Measurements from ENCODE around the gene CNTN4.

CNTN4 gene

DNA sequence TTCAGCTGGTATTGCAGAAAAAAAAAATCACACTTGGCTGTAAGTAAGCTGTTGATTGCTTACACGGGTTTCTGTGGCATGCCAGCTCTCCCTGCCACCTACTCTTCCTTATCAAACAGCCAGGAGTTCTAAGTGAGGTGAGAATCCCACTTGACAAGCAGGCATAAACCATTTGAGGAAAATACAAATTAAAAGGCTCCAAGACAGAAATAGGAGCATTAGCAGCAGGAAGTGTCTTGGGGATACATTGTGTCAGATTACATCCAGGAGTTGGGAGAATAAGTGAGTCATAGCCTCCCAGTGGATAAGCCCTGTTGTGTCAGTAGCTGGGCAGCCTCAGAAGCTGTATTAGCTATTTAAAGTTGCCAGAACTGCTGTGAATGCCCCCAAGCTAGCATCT lies 256.0 kb downstream of the CNTN4 start:
- H3K9me3 ChIP-seq (replicated peaks; ENCODE audit: insufficient read depth, low read length), result no peaks in the 10 kb centered on the region
- H3F3A ChIP-seq (ENCODE audit: insufficient read depth, low read length), result no peaks in the 10 kb centered on the region
- no peaks in the 10 kb centered on the region for H3K36me3 ChIP-seq (replicated peaks; ENCODE audit: insufficient read depth, low read length)
- H3K4me3 ChIP-seq (ENCODE audit: low read length), result no peak overlapping the region
- H3K27me3 ChIP-seq (replicated peaks; ENCODE audit: insufficient read depth, low read length), result no peaks in the 10 kb centered on the region
- H3K4me2 ChIP-seq (ENCODE audit: low read depth, low read length), result no peak overlapping the region
- no peak for DNase-seq
- no peaks in the 10 kb centered on the region for H3K4me1 ChIP-seq (ENCODE audit: low read length)
- H3K9ac ChIP-seq (ENCODE audit: low read length), result no peak overlapping the region
- no peaks in the 10 kb centered on the region for H3K9me2 ChIP-seq (replicated peaks; ENCODE audit: insufficient read depth, low read length)
- H3K27ac ChIP-seq (ENCODE audit: low read length), result no peak overlapping the region
- no peaks in the 10 kb centered on the region for H4K20me1 ChIP-seq (ENCODE audit: insufficient read depth, low read length)
- H3K79me2 ChIP-seq (ENCODE audit: low read length), result no peaks in the 10 kb centered on the region
- no peak overlapping the region for H2AFZ ChIP-seq (ENCODE audit: low read length)
- TF ChIP-seq EZH2 (optimal IDR thresholded peaks at IDR 0.05; ENCODE audit: low read depth, low read length) (no peak), EZH2phosphoT487 (IDR thresholded peaks at IDR 0.05; ENCODE audit: low read length) (no peak)
- TF ChIP-seq, protein P1, sequence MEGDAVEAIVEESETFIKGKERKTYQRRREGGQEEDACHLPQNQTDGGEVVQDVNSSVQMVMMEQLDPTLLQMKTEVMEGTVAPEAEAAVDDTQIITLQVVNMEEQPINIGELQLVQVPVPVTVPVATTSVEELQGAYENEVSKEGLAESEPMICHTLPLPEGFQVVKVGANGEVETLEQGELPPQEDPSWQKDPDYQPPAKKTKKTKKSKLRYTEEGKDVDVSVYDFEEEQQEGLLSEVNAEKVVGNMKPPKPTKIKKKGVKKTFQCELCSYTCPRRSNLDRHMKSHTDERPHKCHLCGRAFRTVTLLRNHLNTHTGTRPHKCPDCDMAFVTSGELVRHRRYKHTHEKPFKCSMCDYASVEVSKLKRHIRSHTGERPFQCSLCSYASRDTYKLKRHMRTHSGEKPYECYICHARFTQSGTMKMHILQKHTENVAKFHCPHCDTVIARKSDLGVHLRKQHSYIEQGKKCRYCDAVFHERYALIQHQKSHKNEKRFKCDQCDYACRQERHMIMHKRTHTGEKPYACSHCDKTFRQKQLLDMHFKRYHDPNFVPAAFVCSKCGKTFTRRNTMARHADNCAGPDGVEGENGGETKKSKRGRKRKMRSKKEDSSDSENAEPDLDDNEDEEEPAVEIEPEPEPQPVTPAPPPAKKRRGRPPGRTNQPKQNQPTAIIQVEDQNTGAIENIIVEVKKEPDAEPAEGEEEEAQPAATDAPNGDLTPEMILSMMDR (IDR thresholded peaks at IDR 0.05; ENCODE audit: low read length), result no peak

DNA sequence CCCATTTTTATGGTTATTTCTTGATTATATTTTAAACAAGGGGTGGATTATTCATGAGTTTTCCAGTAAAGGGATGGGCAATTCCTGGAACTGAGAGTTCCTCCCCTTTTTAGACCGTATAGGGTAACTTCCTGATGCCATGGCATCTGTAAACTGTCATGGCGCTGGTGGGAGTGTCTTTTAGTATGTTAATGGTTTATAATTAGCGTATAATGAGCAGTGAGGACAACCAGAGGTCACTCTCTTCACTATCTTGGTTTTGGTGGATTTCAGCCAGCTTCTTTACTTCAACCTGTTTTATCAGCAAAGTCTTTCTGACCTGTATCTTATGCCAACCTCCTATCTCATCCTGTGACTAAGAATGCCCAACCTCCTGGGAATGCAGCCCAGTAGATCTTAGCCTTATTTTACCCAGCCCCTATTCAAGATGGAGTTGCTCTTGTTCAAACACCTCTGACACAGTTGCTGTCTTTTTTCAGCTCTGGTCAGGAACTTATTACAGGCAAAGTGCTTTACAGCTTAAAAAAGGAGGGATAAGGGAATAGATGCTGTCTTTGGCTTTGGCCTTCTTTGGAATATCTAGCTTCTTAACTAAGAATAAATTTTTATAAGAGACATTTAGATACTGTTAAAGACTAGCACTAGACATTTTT lies 257.8 kb downstream of the CNTN4 start:
- DNase-seq, result no peak
- Histone ChIP-seq H3K9me3 (replicated peaks; ENCODE audit: insufficient read depth, low read length) (no peaks in the 10 kb centered on the region), H3K4me1 (ENCODE audit: low read length) (no peaks in the 10 kb centered on the region)

DNA sequence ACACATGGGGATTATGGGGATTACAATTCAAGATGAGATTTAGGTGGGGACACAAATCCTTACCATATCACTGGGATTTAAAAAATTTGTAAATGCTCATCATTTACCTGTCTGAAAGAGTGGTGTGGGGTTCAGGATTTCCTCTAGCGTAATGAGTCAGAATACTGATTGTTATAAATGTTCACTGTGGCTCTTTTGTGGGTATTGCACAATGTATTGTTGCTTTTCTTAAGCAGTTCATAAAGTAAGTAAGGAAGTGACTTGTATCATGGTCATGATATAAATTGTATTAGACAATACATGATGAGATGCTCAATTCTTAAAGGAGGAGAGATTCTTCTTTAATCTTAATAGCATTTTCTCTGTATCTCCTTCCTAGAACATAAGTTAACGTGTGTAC lies 262.1 kb downstream of the CNTN4 start:
- Histone ChIP-seq H2AFZ (ENCODE audit: low read length) (no peak overlapping the region), H3K36me3 (replicated peaks; ENCODE audit: insufficient read depth, low read length) (no peaks in the 10 kb centered on the region), H3K4me2 (ENCODE audit: low read depth, low read length) (no peak overlapping the region), H3K4me3 (ENCODE audit: low read length) (no peak overlapping the region), H3K9me2 (replicated peaks; ENCODE audit: insufficient read depth, low read length) (no peaks in the 10 kb centered on the region), H3F3A (ENCODE audit: insufficient read depth, low read length) (no peaks in the 10 kb centered on the region), H3K4me1 (ENCODE audit: low read length) (no peaks in the 10 kb centered on the region), H3K27me3 (replicated peaks; ENCODE audit: insufficient read depth, low read length) (no peaks in the 10 kb centered on the region), H3K9me3 (replicated peaks; ENCODE audit: insufficient read depth, low read length) (no peaks in the 10 kb centered on the region), H3K79me2 (ENCODE audit: low read length) (no peaks in the 10 kb centered on the region), H3K9ac (ENCODE audit: low read length) (no peak overlapping the region), H3K27ac (ENCODE audit: low read length) (no peak overlapping the region), H4K20me1 (ENCODE audit: insufficient read depth, low read length) (no peaks in the 10 kb centered on the region)
- TF ChIP-seq EZH2phosphoT487 (IDR thresholded peaks at IDR 0.05; ENCODE audit: low read length), result no peak
- TF ChIP-seq, protein P1 (IDR thresholded peaks at IDR 0.05; ENCODE audit: low read length), result no peak
- TF ChIP-seq EZH2 (optimal IDR thresholded peaks at IDR 0.05; ENCODE audit: low read depth, low read length), result no peak
- no peak for DNase-seq

More for the DNA sequence above, 257.8 kb downstream of the CNTN4 start:
- Histone ChIP-seq H3K4me2 (ENCODE audit: low read depth, low read length) (no peak overlapping the region), H3K9me2 (replicated peaks; ENCODE audit: insufficient read depth, low read length) (no peaks in the 10 kb centered on the region), H3K79me2 (ENCODE audit: low read length) (no peaks in the 10 kb centered on the region), H3K36me3 (replicated peaks; ENCODE audit: insufficient read depth, low read length) (no peaks in the 10 kb centered on the region), H3K4me3 (ENCODE audit: low read length) (no peak overlapping the region), H4K20me1 (ENCODE audit: insufficient read depth, low read length) (no peaks in the 10 kb centered on the region), H3K27ac (ENCODE audit: low read length) (no peak overlapping the region), H3K27me3 (replicated peaks; ENCODE audit: insufficient read depth, low read length) (no peaks in the 10 kb centered on the region), H3F3A (ENCODE audit: insufficient read depth, low read length) (no peaks in the 10 kb centered on the region), H2AFZ (ENCODE audit: low read length) (no peak overlapping the region), H3K9ac (ENCODE audit: low read length) (no peak overlapping the region)
- TF ChIP-seq, protein P1 (IDR thresholded peaks at IDR 0.05; ENCODE audit: low read length), result no peak
- TF ChIP-seq EZH2 (optimal IDR thresholded peaks at IDR 0.05; ENCODE audit: low read depth, low read length), result no peak
